Colonic mucosa (tissue), 4 donors: ENCODE measurements around the gene BACE2. TPM values are rescaled to one million over a fixed set of nuclear protein-coding genes. Genes with fewer than 3 reads are reported as not detected.

Experiments
- DNase-seq: peaks from one replicate; pipeline ENCODE4 v3.0.0-alpha.2; 2020
- H3K27ac ChIP-seq: fragments of 200-600 bp; one replicate; pipeline ENCODE4 v1.8.0; 2021
- H3K27me3 ChIP-seq: fragments of 200-600 bp; one replicate; pipeline ENCODE4 v1.8.0; 2021
- H3K36me3 ChIP-seq: fragments of 200-600 bp; one replicate; pipeline ENCODE4 v1.8.0; 2021
- H3K4me1 ChIP-seq: fragments of 200-600 bp; one replicate; pipeline ENCODE4 v1.8.0; 2021; ENCODE audit warnings: mild to moderate bottlenecking
- H3K4me3 ChIP-seq: fragments of 200-600 bp; one replicate; pipeline ENCODE4 v1.8.0; 2021
- H3K9ac ChIP-seq, 2 donors: one replicate each; pipeline ENCODE4 v1.7.0; 2013; ENCODE audit warnings: control low read depth in 2 of 2, low read depth in 2 of 2, low read length in 2 of 2
- H3K9me3 ChIP-seq: fragments of 200-600 bp; one replicate; pipeline ENCODE4 v1.8.0; 2021
- intact Hi-C: fragments of 100-400 bp; cut with DNase I; formaldehyde crosslinking; loops from one replicate; pipeline ENCODE4 v1.14.1; 2022
- total RNA-seq, 2 donors: library from RNA; stranded (reverse); fragmentation: NEBNext Ultra II Directional in 1 of 2; extraction: Animal tissue kit (Norgen Biotek cat#: 25700) in 1 of 2; gene quantifications; one replicate each; pipeline ENCODE4 v1.2.1, GENCODE V29; 2021
- TF ChIP-seq, protein P1 (sequence below): fragments of 200-600 bp; IDR thresholded peaks from one replicate; pipeline ENCODE4 v1.8.0; 2022; ENCODE audit warnings: antibody characterized with exemption, mild to moderate bottlenecking
- donor health status: healthy.
- donor health status: DM: no; HTN: no; CAD: no.
- donor health status: DM: no; HTN: no; CAD: no.

Gene BACE2
- total RNA-seq, 2 donors from 2014 or later, result 69.5 to 80.2 TPM

DNA sequence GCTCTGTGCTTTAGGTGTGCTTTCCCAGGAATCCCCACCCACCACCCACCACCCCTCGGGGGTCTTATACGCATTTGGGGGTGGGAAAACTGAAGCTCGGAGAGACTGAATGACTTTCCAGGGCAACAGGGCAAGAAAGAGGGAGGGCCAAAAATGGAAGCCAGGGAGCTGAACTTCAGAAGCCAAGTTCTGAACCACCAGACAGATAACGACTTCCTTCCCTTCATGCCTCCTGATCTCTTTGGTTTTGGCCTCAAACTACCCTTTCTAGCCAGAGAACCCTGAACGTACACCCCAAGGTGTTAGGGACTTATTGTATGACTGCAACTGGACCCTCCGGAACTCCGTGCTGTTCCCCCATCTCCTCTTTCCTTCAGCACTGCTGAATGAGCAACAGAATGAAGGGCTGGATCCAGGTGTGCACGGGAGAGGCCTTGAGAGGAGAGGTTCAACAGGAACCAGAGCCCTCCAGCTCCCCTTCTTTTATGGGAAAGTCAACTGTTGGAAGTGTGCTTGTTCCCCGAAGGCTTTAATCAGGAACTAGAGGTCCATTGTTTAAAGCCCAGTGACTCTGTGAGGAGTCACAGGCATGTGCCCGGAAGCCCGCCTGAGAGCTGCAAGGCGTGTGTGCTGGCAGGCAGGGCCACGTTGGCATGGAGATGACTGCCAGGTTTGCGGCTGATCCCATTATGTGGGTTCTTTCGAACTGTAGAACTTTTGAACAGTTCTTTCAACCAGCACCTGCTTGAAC is 3.1 kb downstream of the BACE2 start:
- no peaks in the 10 kb centered on the region for H3K9me3 ChIP-seq
- no peak overlapping the region for H3K9ac ChIP-seq
- TF ChIP-seq, protein P1, sequence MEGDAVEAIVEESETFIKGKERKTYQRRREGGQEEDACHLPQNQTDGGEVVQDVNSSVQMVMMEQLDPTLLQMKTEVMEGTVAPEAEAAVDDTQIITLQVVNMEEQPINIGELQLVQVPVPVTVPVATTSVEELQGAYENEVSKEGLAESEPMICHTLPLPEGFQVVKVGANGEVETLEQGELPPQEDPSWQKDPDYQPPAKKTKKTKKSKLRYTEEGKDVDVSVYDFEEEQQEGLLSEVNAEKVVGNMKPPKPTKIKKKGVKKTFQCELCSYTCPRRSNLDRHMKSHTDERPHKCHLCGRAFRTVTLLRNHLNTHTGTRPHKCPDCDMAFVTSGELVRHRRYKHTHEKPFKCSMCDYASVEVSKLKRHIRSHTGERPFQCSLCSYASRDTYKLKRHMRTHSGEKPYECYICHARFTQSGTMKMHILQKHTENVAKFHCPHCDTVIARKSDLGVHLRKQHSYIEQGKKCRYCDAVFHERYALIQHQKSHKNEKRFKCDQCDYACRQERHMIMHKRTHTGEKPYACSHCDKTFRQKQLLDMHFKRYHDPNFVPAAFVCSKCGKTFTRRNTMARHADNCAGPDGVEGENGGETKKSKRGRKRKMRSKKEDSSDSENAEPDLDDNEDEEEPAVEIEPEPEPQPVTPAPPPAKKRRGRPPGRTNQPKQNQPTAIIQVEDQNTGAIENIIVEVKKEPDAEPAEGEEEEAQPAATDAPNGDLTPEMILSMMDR, result no peak
- no peaks in the 10 kb centered on the region for H3K27me3 ChIP-seq
- no peaks in the 10 kb centered on the region for H3K4me1 ChIP-seq
- no peak overlapping the region for H3K27ac ChIP-seq
- H3K36me3 ChIP-seq, result no peaks in the 10 kb centered on the region
- intact Hi-C loops, result loop anchor here (10.0 kb wide), 1 partner anchor 64 kb away; no protein-coding TSS in a partner anchor
- H3K4me3 ChIP-seq, result no peak overlapping the region
- DNase-seq, result no peak

DNA sequence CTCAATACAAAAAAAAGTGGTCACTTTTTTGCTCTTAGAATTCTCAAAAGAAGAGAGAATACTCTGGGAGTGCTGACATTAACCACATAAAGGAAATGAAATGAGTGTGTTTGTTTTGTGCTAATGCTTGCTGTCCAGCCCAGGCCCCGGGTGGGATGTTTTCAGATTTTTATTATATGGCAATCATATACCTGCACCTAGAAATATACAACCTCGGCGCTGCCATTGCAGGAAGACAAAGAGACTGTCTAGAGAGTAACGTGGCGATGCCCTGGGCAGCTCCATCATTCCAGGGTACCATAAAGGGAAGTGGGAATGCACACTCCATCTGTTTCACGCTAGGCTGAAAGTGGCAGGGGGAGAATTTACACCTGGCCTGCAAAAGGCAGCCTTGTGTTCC is 7.1 kb downstream of the BACE2 start:
- Histone ChIP-seq H3K36me3 (no peaks in the 10 kb centered on the region), H3K9me3 (no peaks in the 10 kb centered on the region), H3K4me3 (no peak overlapping the region), H3K4me1 (no peaks in the 10 kb centered on the region), H3K27ac (no peak overlapping the region), H3K9ac (no peak overlapping the region), H3K27me3 (no peaks in the 10 kb centered on the region)
- DNase-seq, result no peak
- TF ChIP-seq, protein P1, result no peak
- intact Hi-C loops, result loop anchor here (10.0 kb wide), 1 partner anchor 60 kb away; no protein-coding TSS in a partner anchor

- intact Hi-C loops, result loop anchor here (10.0 kb wide), 1 partner anchor 58 kb away; no protein-coding TSS in a partner anchor
- no peaks in the 10 kb centered on the region for H3K9me3 ChIP-seq
- H3K4me3 ChIP-seq, result no peak overlapping the region
- H3K27me3 ChIP-seq, result no peaks in the 10 kb centered on the region
- no peaks in the 10 kb centered on the region for H3K36me3 ChIP-seq
- no peaks in the 10 kb centered on the region for H3K4me1 ChIP-seq
- no peak overlapping the region for H3K27ac ChIP-seq
- H3K9ac ChIP-seq, result no peak overlapping the region
- no peak for DNase-seq
- TF ChIP-seq, protein P1, result no peak
These were observed 8.9 kb downstream of the BACE2 start for GRCh38 chr21:41176846-41177245.

DNA sequence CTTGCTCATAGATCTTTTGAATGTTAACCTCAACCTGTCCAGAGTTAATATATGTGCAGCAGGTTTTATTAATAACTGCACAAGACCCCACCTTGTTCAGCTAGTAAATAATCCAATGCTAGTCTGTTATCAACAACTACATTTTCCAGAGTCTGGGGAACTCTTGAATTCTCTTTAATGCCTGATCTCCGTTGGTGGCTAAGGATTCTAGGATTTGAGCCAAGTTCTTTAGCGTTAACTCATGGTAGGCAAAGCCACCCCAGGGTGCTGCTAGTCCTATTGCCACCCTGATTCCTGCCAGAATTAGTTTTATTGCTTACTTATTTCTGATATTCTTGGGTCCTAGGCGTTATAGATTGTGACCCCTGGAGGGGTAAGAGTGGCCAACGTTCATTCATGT is 12.8 kb downstream of the BACE2 start:
- no peaks in the 10 kb centered on the region for H3K36me3 ChIP-seq
- no peak overlapping the region for H3K9ac ChIP-seq
- no peak overlapping the region for H3K4me3 ChIP-seq
- TF ChIP-seq, protein P1, result no peak
- H3K4me1 ChIP-seq, result no peaks in the 10 kb centered on the region
- DNase-seq, result no peak
- H3K27ac ChIP-seq, result no peak overlapping the region
- H3K27me3 ChIP-seq, result no peaks in the 10 kb centered on the region
- no peaks in the 10 kb centered on the region for H3K9me3 ChIP-seq
- intact Hi-C loops, result no loop called here

GRCh38 chr21:41182547-41182946 is 14.6 kb downstream of the BACE2 start:
- intact Hi-C loops, result no loop called here
- DNase-seq, result no peak
- no peaks in the 10 kb centered on the region for H3K9me3 ChIP-seq
- no peak overlapping the region for H3K4me3 ChIP-seq
- TF ChIP-seq, protein P1, result no peak
- no peak overlapping the region for H3K27ac ChIP-seq
- H3K27me3 ChIP-seq, result no peaks in the 10 kb centered on the region
- no peaks in the 10 kb centered on the region for H3K4me1 ChIP-seq
- H3K36me3 ChIP-seq, result no peaks in the 10 kb centered on the region
- no peak overlapping the region for H3K9ac ChIP-seq
